ENCODE data around the gene KRT6B.

GRCh38 chr12:52448228-52448627 is 3.7 kb downstream of the KRT6B start:
- TF ChIP-seq TEAD4 (IDR thresholded peaks at IDR 0.05): no peak
- no peak for TF ChIP-seq REST (IDR thresholded peaks at IDR 0.05; ENCODE audit: low read depth)
- TF ChIP-seq EGR1 (IDR thresholded peaks at IDR 0.05): no peak
- no peak for TF ChIP-seq YY1 (IDR thresholded peaks at IDR 0.05; ENCODE audit: low read depth)
